ENCODE results near the gene LNPK. TPM values are rescaled to one million over a fixed set of nuclear protein-coding genes. Genes with fewer than 3 reads are reported as not detected.

Gene LNPK
- 21.8 and 23.3 TPM in 2 replicates for total RNA-seq (2022)
- percentile 65 among the genes with signal in this experiment for Bru-seq, nascent RNA
- percentile 77 among the genes with signal in this experiment for BruChase-seq, experiment 1, labeled RNA remaining after a 6-hour chase
- BruChase-seq, experiment 2, labeled RNA remaining after a 2-hour chase: percentile 74 among the genes with signal in this experiment
- long read RNA-seq, full-length matches to known transcripts: 40 of 61 reads
- long read RNA-seq, partial matches to known transcripts: 3 of 61 reads
- long read RNA-seq, other reads (novel, unspliced or antisense): 18 of 61 reads

GRCh38 chr2:176001916-176002687 lies at the start of gene LNPK:
TSS of gene LNPK (minus strand) at chr2:176002267. CDS start at chr2:175995584, 6,683 bp downstream.
- POLR2A ChIA-PET: interaction anchor here (0.6 to 3.1 kb wide), 29 partner anchors 8 to 1463 kb away, joined by 3 to 15 read pairs (median 4); partner anchors contain the start of gene ATP5MC3
- BruUV-seq (replicated peaks): no TSS peak
- peak within 1 kb of the TSS; percentile 78 for H3K4me3 Mint-ChIP-seq (ENCODE audit: unreplicated experiment)

GRCh38 chr2:176039375-176039774 lies 37.3 kb upstream of the LNPK start:
- no peak for DNase-seq (ENCODE audit: unreplicated experiment)
- peaks cover 27% of the 10 kb centered on the region for H3K27me3 Mint-ChIP-seq (ENCODE audit: insufficient read depth, unreplicated experiment)
- no peaks in the 10 kb centered on the region for H3K36me3 Mint-ChIP-seq (ENCODE audit: insufficient read depth, unreplicated experiment)
- H3K4me3 Mint-ChIP-seq (ENCODE audit: unreplicated experiment): no peak overlapping the region
- POLR2A ChIA-PET: no interaction called here
- CTCF ChIA-PET: interaction anchor here (0.6 to 0.7 kb wide), 2 partner anchors 670 to 919 kb away, joined by 3 to 4 read pairs; no protein-coding TSS in a partner anchor
- no peaks in the 10 kb centered on the region for H3K9me3 Mint-ChIP-seq (ENCODE audit: unreplicated experiment)
- H3K27ac Mint-ChIP-seq (ENCODE audit: low read depth, unreplicated experiment): no peak overlapping the region
- H3K4me1 Mint-ChIP-seq (ENCODE audit: insufficient read depth, unreplicated experiment): no peaks in the 10 kb centered on the region
- intact Hi-C loops (cut with micrococcal nuclease): no loop called here
- no peak for TF ChIP-seq CTCF (IDR thresholded peaks at IDR 0.05; ENCODE audit: unreplicated experiment)
- BruUV-seq (replicated peaks): no TSS peak

More at GRCh38 chr2:176001916-176002687, at the start of gene LNPK:
- CTCF ChIA-PET: interaction anchor here (0.6 to 1.9 kb wide), 5 partner anchors 36 to 812 kb away, joined by 3 to 7 read pairs (median 3); no protein-coding TSS in a partner anchor
- no peaks in the 10 kb centered on the region for H3K9me3 Mint-ChIP-seq (ENCODE audit: unreplicated experiment)
- TF ChIP-seq CTCF (IDR thresholded peaks at IDR 0.05; ENCODE audit: unreplicated experiment): no peak
- H3K27me3 Mint-ChIP-seq (ENCODE audit: insufficient read depth, unreplicated experiment): no peaks in the 10 kb centered on the region
- intact Hi-C loops (cut with micrococcal nuclease): loop anchor here (5.0 kb wide), 1 partner anchor 310 kb away; no protein-coding TSS in a partner anchor
- H3K36me3 Mint-ChIP-seq (ENCODE audit: insufficient read depth, unreplicated experiment): no peaks in the 10 kb centered on the region
- peak; percentile 91 for DNase-seq (ENCODE audit: unreplicated experiment)
- peak within 1 kb of the TSS; percentile 53 for H3K27ac Mint-ChIP-seq (ENCODE audit: low read depth, unreplicated experiment)
- H3K4me1 Mint-ChIP-seq (ENCODE audit: insufficient read depth, unreplicated experiment): peaks cover 9% of the 10 kb centered on the region

GRCh38 chr2:176038694-176039093 lies 36.6 kb upstream of the LNPK start:
- no peaks in the 10 kb centered on the region for H3K9me3 Mint-ChIP-seq (ENCODE audit: unreplicated experiment)
- CTCF ChIA-PET: interaction anchor here (0.7 kb wide), 1 partner anchor 669 kb away, joined by 3 read pairs; no protein-coding TSS in a partner anchor
- no peak for TF ChIP-seq CTCF (IDR thresholded peaks at IDR 0.05; ENCODE audit: unreplicated experiment)
- intact Hi-C loops (cut with micrococcal nuclease): no loop called here
- H3K4me1 Mint-ChIP-seq (ENCODE audit: insufficient read depth, unreplicated experiment): no peaks in the 10 kb centered on the region
- DNase-seq (ENCODE audit: unreplicated experiment): no peak
- H3K4me3 Mint-ChIP-seq (ENCODE audit: unreplicated experiment): no peak overlapping the region
- peaks cover 34% of the 10 kb centered on the region for H3K27me3 Mint-ChIP-seq (ENCODE audit: insufficient read depth, unreplicated experiment)
- BruUV-seq (replicated peaks): no TSS peak
- H3K27ac Mint-ChIP-seq (ENCODE audit: low read depth, unreplicated experiment): no peak overlapping the region
- no peaks in the 10 kb centered on the region for H3K36me3 Mint-ChIP-seq (ENCODE audit: insufficient read depth, unreplicated experiment)
- POLR2A ChIA-PET: no interaction called here
